Measurements from ENCODE around the gene ERICH2.

Gene ERICH2

GRCh38 chr2:170813611-170814532, 43.7 kb downstream of the ERICH2 start:
- no peak for DNase-seq (ENCODE audit: low spot score)
- Histone ChIP-seq H3K27ac (no peak overlapping the region), H3K4me3 (no peak overlapping the region)
- TF ChIP-seq CTCF (IDR thresholded peaks at IDR 0.05) = no peak

- H3K27ac ChIP-seq = no peak overlapping the region
- H3K4me3 ChIP-seq = no peak overlapping the region
- DNase-seq (ENCODE audit: low spot score) = no peak
- no peak for TF ChIP-seq CTCF (IDR thresholded peaks at IDR 0.05)
Observed at GRCh38 chr2:170814533-170815230, 44.5 kb downstream of the ERICH2 start.

GRCh38 chr2:170815311-170815710, 45.1 kb downstream of the ERICH2 start:
- Histone ChIP-seq H3K27ac (no peak overlapping the region), H3K4me3 (peak overlapping the region; percentile 68)
- DNase-seq (ENCODE audit: low spot score) = no peak
- no peak for TF ChIP-seq CTCF (IDR thresholded peaks at IDR 0.05)

GRCh38 chr2:170815746-170816503, 45.7 kb downstream of the ERICH2 start:
- TF ChIP-seq CTCF (IDR thresholded peaks at IDR 0.05) = peak; percentile 73
- no peak for DNase-seq (ENCODE audit: low spot score)
- Histone ChIP-seq H3K27ac (no peak overlapping the region), H3K4me3 (peak overlapping the region; percentile 68)

- DNase-seq (ENCODE audit: low spot score) = no peak
- H3K27ac ChIP-seq = peak within 1 kb of the TSS; percentile 10 to 58
- peak within 1 kb of the TSS; percentile 68 for H3K4me3 ChIP-seq
Observed at GRCh38 chr2:170816504-170817092, 46.4 kb downstream of the ERICH2 start, which contains the start of gene GAD1. Gene GAD1 (plus strand): TSS chr2:170816887. CDS start chr2:170818592, 1,705 bp downstream.

More at GRCh38 chr2:170816504-170817092, 46.4 kb downstream of the ERICH2 start, which contains the start of gene GAD1:
- TF ChIP-seq CTCF (IDR thresholded peaks at IDR 0.05) = no peak
